ENCODE data around the gene ZNF281. TPM values are rescaled to one million over a fixed set of nuclear protein-coding genes. Genes with fewer than 3 reads are reported as not detected.
A peak's percentile ranks its signal among the peaks of the same experiment; 100 is the strongest.

ZNF281 gene
- total RNA-seq, 1 donor from 2014 or later = 36.2 TPM

DNA sequence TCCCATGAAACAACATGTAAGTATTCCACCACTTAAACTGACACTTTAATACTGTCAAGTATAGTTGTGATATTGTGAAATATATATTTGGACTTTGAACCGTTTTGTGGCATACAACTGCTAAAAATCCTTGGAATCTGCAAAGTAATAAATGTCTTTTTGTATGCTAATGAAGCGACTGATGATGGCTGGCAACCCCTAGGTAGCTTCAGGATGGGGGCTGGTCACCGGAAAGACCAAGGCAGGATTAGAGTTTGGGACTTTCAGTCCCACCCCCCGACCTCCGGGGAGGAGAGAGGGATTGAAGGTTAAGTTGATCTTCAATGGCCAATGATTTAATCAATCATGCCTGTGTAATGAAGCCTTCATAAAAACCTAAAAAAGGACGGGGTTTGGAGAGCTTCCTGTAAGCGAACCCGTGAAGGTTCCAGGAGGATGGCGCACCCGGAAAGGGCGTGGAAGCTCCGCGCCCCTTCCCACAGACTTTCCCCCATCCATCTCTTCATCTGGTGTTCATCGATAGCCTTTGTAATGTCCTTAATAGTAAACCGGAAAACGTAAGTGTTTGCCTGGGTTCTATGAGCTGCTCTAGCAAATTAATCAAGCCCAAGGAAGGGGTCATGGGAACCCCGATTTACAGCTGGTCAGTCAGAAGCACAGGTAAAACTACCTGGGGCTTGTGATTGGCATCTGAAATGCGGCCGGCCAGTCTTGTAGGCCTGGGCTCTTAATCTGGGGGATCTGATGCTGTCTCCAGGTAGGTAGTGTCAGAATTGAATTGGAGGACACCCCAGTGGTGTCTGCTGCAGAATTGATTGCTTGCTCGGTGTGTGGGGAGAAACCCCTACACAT, 1.8 kb upstream of the ZNF281 start:
- no peak overlapping the region for H3K4me2 ChIP-seq (ENCODE audit: low read length)
- no peak for FAIRE-seq
- H3K79me2 ChIP-seq (ENCODE audit: insufficient read depth, low read length) = peaks cover 32% of the 10 kb centered on the region

DNA sequence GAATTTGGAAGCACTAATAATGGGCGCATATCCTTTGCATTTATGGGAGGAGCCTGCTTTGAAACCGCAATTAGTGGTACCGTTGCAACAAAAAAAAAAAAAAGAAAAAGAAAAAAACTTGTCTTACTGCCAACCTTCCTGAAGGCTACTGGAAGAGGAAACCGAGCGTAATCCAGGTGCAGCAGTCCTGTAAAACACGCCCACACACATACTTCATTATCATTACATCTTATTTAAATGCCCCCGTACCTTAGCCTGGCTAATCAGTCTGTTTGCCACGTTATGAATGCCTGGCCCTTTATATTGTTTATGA, 686 bp upstream of the ZNF281 start:
- no peak overlapping the region for H3K27ac ChIP-seq (ENCODE audit: low read depth, low read length)
- peaks cover 34% of the 10 kb centered on the region for H3K4me1 Mint-ChIP-seq (ENCODE audit: low read depth, unreplicated experiment)
- H3K4me1 ChIP-seq (ENCODE audit: insufficient read depth, low read length) = peaks cover 30% of the 10 kb centered on the region
- peaks cover 35% of the 10 kb centered on the region for H4K20me1 ChIP-seq (ENCODE audit: insufficient read depth, low read length)
- peak overlapping the region; percentile 76 for H3K4me3 ChIP-seq (ENCODE audit: insufficient read depth, low read depth, low read length)
- no peaks in the 10 kb centered on the region for H3K27me3 Mint-ChIP-seq (ENCODE audit: low read depth, unreplicated experiment)
- peaks cover 43% of the 10 kb centered on the region for H3K79me2 ChIP-seq (ENCODE audit: insufficient read depth, low read length)
- peak overlapping the region; percentile 95 for H3K27ac Mint-ChIP-seq (ENCODE audit: unreplicated experiment)
- TF ChIP-seq, protein P1, sequence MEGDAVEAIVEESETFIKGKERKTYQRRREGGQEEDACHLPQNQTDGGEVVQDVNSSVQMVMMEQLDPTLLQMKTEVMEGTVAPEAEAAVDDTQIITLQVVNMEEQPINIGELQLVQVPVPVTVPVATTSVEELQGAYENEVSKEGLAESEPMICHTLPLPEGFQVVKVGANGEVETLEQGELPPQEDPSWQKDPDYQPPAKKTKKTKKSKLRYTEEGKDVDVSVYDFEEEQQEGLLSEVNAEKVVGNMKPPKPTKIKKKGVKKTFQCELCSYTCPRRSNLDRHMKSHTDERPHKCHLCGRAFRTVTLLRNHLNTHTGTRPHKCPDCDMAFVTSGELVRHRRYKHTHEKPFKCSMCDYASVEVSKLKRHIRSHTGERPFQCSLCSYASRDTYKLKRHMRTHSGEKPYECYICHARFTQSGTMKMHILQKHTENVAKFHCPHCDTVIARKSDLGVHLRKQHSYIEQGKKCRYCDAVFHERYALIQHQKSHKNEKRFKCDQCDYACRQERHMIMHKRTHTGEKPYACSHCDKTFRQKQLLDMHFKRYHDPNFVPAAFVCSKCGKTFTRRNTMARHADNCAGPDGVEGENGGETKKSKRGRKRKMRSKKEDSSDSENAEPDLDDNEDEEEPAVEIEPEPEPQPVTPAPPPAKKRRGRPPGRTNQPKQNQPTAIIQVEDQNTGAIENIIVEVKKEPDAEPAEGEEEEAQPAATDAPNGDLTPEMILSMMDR (IDR thresholded peaks at IDR 0.05; ENCODE audit: insufficient read depth, low read depth, low read length) = no peak
- TF ChIP-seq EZH2 (IDR thresholded peaks at IDR 0.05; ENCODE audit: insufficient read depth, low read length) = no peak
- H3K9me3 Mint-ChIP-seq (ENCODE audit: unreplicated experiment) = no peaks in the 10 kb centered on the region
- H3K4me3 Mint-ChIP-seq (ENCODE audit: unreplicated experiment) = peak overlapping the region; percentile 92
- peak overlapping the region; percentile 91 for H2AFZ ChIP-seq (ENCODE audit: low read depth, low read length)
- peak overlapping the region; percentile 95 for H3K4me2 ChIP-seq (ENCODE audit: low read length)
- H3K9ac ChIP-seq (ENCODE audit: low read length) = peak overlapping the region; percentile 95
- DNase-seq (ENCODE audit: low read depth) = peak; percentile 13
- peaks cover 28% of the 10 kb centered on the region for H3K36me3 ChIP-seq (ENCODE audit: insufficient read depth, low read length)
- H3K36me3 Mint-ChIP-seq (ENCODE audit: low read depth, unreplicated experiment) = peaks cover 22% of the 10 kb centered on the region
- H3K27me3 ChIP-seq (ENCODE audit: insufficient read depth, low read length) = no peaks in the 10 kb centered on the region
- no peaks in the 10 kb centered on the region for H3K9me3 ChIP-seq (ENCODE audit: insufficient read depth, low read depth, low read length)
- FAIRE-seq = no peak

More for the DNA sequence above, 1.8 kb upstream of the ZNF281 start:
- TF ChIP-seq, protein P1 (IDR thresholded peaks at IDR 0.05; ENCODE audit: insufficient read depth, low read depth, low read length) = no peak
- no peak for TF ChIP-seq EZH2 (IDR thresholded peaks at IDR 0.05; ENCODE audit: insufficient read depth, low read length)
- Histone ChIP-seq H3K27me3 (ENCODE audit: insufficient read depth, low read length) (no peaks in the 10 kb centered on the region), H3K4me1 (ENCODE audit: insufficient read depth, low read length) (peaks cover 37% of the 10 kb centered on the region), H3K9me3 (ENCODE audit: insufficient read depth, low read depth, low read length) (no peaks in the 10 kb centered on the region), H3K36me3 (ENCODE audit: insufficient read depth, low read length) (peaks cover 21% of the 10 kb centered on the region), H3K27ac (ENCODE audit: low read depth, low read length) (no peak overlapping the region), H3K9ac (ENCODE audit: low read length) (no peak overlapping the region), H3K4me3 (ENCODE audit: insufficient read depth, low read depth, low read length) (no peak overlapping the region), H4K20me1 (ENCODE audit: insufficient read depth, low read length) (peaks cover 24% of the 10 kb centered on the region), H2AFZ (ENCODE audit: low read depth, low read length) (peak overlapping the region; percentile 33)
- H3K4me1 Mint-ChIP-seq (ENCODE audit: low read depth, unreplicated experiment) = peaks cover 46% of the 10 kb centered on the region
- no peak for DNase-seq (ENCODE audit: low read depth)
- peak overlapping the region; percentile 93 for H3K4me3 Mint-ChIP-seq (ENCODE audit: unreplicated experiment)
- no peaks in the 10 kb centered on the region for H3K27me3 Mint-ChIP-seq (ENCODE audit: low read depth, unreplicated experiment)
- H3K9me3 Mint-ChIP-seq (ENCODE audit: unreplicated experiment) = no peaks in the 10 kb centered on the region
- H3K27ac Mint-ChIP-seq (ENCODE audit: unreplicated experiment) = peak overlapping the region; percentile 68
- peaks cover 18% of the 10 kb centered on the region for H3K36me3 Mint-ChIP-seq (ENCODE audit: low read depth, unreplicated experiment)
